Kidney (tissue), 14 donors: ENCODE results near the gene NR4A1. TPM values are rescaled to one million over a fixed set of nuclear protein-coding genes. Genes with fewer than 3 reads are reported as not detected.

Experiments
- DNase-seq, 5 donors: peaks; one replicate each; pipeline ENCODE4 v3.0.0-alpha.2; 2013 to 2020
- FAIRE-seq: peaks from 2 replicates; lab custom pipeline; 2012; peaks lifted over from hg19 to GRCh38; lab: Jason Lieb, UNC
- H3K27ac ChIP-seq, 2 donors: one replicate each; pipeline ENCODE4 v1.7.0; 2013; ENCODE audit warnings: low read depth in 2 of 2, low read length in 2 of 2, inconsistent platforms in 1 of 2
- H3K27me3 ChIP-seq: one replicate; pipeline ENCODE4 v1.7.1; 2013; ENCODE audit warnings: low read length, inconsistent platforms; ENCODE audit not compliant: control insufficient read depth, insufficient read depth
- H3K36me3 ChIP-seq, 3 donors: one replicate each; pipeline versions ENCODE4 v1.7.0 to v1.7.1; 2013; ENCODE audit warnings: low read length in 3 of 3, control low read depth in 1 of 3, inconsistent platforms in 1 of 3; ENCODE audit not compliant: insufficient read depth in 3 of 3, control insufficient read depth in 2 of 3
- H3K4me1 ChIP-seq, 3 donors: one replicate each; pipeline versions ENCODE4 v1.7.0 to v1.7.1; 2013; ENCODE audit warnings: low read length in 3 of 3, inconsistent platforms in 1 of 3, low read depth in 1 of 3; ENCODE audit not compliant: control insufficient read depth in 2 of 3, insufficient read depth in 2 of 3
- H3K4me3 ChIP-seq, 3 donors: one replicate each; pipeline versions ENCODE4 v1.7.0 to v1.8.1; 2013; ENCODE audit warnings: low read length in 3 of 3, control low read depth in 1 of 3, inconsistent platforms in 1 of 3
- H3K9ac ChIP-seq, 3 donors: one replicate each; pipeline versions ENCODE4 v1.7.0 to v1.7.1; 2013; ENCODE audit warnings: low read length in 3 of 3, control low read depth in 1 of 3, inconsistent platforms in 1 of 3
- H3K9me3 ChIP-seq, 3 donors: one replicate each; pipeline versions ENCODE4 v1.7.0 to v1.7.1; 2013; ENCODE audit warnings: low read length in 3 of 3, control low read depth in 1 of 3, inconsistent platforms in 1 of 3; ENCODE audit not compliant: control insufficient read depth in 2 of 3, insufficient read depth in 1 of 3
- CTCF ChIP-seq: IDR thresholded peaks from 3 replicates; pipeline ENCODE4 v1.5.1; 2012; ENCODE audit warnings: mild to moderate bottlenecking, moderate library complexity, borderline replicate concordance; ENCODE audit not compliant: insufficient read depth; ENCODE audit errors: extremely low read depth
- intact Hi-C: fragments of 100-400 bp; cut with DNase I; formaldehyde crosslinking; loops from one replicate; pipeline ENCODE4 v1.11.1; 2022
- polyA plus RNA-seq: library from polyadenylated mRNA; stranded (reverse); fragments of 350-450 nt; fragmentation: Illumina TruSeq; extraction: RNeasy Lipid Tissue Mini Kit (QIAGEN cat#74804); gene quantifications from one replicate; pipeline ENCODE4 v1.2.3, GENCODE V29; 2014; ENCODE audit warnings: low read depth, low replicate concordance; ENCODE audit not compliant: insufficient read depth
- total RNA-seq: library from RNA; stranded (reverse); fragmentation: NEBNext Ultra II Directional; extraction: Animal tissue kit (Norgen Biotek cat#: 25700); gene quantifications from one replicate; pipeline ENCODE4 v1.2.1, GENCODE V29; 2021
- donor health status: control.
- donor health status: control.
- donor health status: control.
- donor health status: control.
- donor health status: control.
- donor health status: DM: yes; HTN: yes; CAD: no.
- donor health status: Normal renal cell carcinoma (clear cell type).

NR4A1 gene
- total and polyA plus RNA-seq, 2 donors from 2014 or later = 37.2 to 54.1 TPM

- H3K9ac ChIP-seq = no peak overlapping the region
- intact Hi-C loops = no loop called here
- no peak for DNase-seq
These were observed 8.4 kb upstream of the NR4A1 start for GRCh38 chr12:52042706-52043385.

GRCh38 chr12:52043386-52044212 lies 7.6 kb upstream of the NR4A1 start:
- H3K4me3 ChIP-seq = peak overlapping the region in 1 of 3 donors; percentile 28
- H3K27me3 ChIP-seq = no peaks in the 10 kb centered on the region
- H3K36me3 ChIP-seq = no peaks in the 10 kb centered on the region
- no peak for DNase-seq
- FAIRE-seq = no peak
- H3K9ac ChIP-seq = peak overlapping the region in 1 of 3 donors; percentile 66
- H3K9me3 ChIP-seq = no peaks in the 10 kb centered on the region
- intact Hi-C loops = no loop called here
- no peak for TF ChIP-seq CTCF
- peak overlapping the region; percentile 79 to 87 for H3K27ac ChIP-seq
- peaks cover 0 to 25% (median 4%) of the 10 kb centered on the region in 3 donors for H3K4me1 ChIP-seq

More at GRCh38 chr12:52042706-52043385, 8.4 kb upstream of the NR4A1 start:
- Histone ChIP-seq H3K4me3 (no peak overlapping the region), H3K36me3 (no peaks in the 10 kb centered on the region), H3K4me1 (peaks cover 0 to 28% (median 4%) of the 10 kb centered on the region in 3 donors), H3K27ac (peak overlapping the region in 1 of 2 donors; percentile 79), H3K27me3 (no peaks in the 10 kb centered on the region), H3K9me3 (no peaks in the 10 kb centered on the region)
- FAIRE-seq = no peak
- TF ChIP-seq CTCF = no peak

GRCh38 chr12:52044292-52044983 lies 6.8 kb upstream of the NR4A1 start:
- no peak for FAIRE-seq
- intact Hi-C loops = no loop called here
- no peak for TF ChIP-seq CTCF
- Histone ChIP-seq H3K4me3 (peak overlapping the region in 1 of 3 donors; percentile 28), H3K27ac (peak overlapping the region; percentile 79 to 87), H3K9ac (peak overlapping the region in 1 of 3 donors; percentile 66), H3K27me3 (no peaks in the 10 kb centered on the region), H3K4me1 (peaks cover 0 to 24% (median 4%) of the 10 kb centered on the region in 3 donors), H3K36me3 (no peaks in the 10 kb centered on the region), H3K9me3 (no peaks in the 10 kb centered on the region)
- DNase-seq = peak in 1 of 5 donors; percentile 82
